CD14-positive monocyte (primary cell): Measurements from ENCODE around the gene EXO1. TPM values are rescaled to one million over a fixed set of nuclear protein-coding genes. Genes with fewer than 3 reads are reported as not detected.

ENCODE experiments used
- DNase-seq, 3 donors: peaks; one replicate each; pipeline ENCODE4 v3.0.0-alpha.2; 2011 to 2022
- H2AFZ ChIP-seq: 2 replicates; pipeline ENCODE4 v1.6.0; 2012; ENCODE audit warnings: mild to moderate bottlenecking, low read depth, low read length, inconsistent platforms; ENCODE audit not compliant: insufficient read depth, poor library complexity, severe bottlenecking
- H3K27ac ChIP-seq, 2 donors: 1 replicate in 1 of 2; 2 replicates in 1 of 2; pipeline ENCODE4 v1.5.1; 2012 to 2013; ENCODE audit warnings: low read length in 2 of 2, control low read depth in 1 of 2, inconsistent platforms in 1 of 2, low read depth in 1 of 2, mild to moderate bottlenecking in 1 of 2
- H3K27me3 ChIP-seq, 2 donors: one replicate each; pipeline versions ENCODE4 v1.6.0 to v1.6.1; 2011 to 2013; ENCODE audit warnings: low read length in 2 of 2; ENCODE audit not compliant: control insufficient read depth in 2 of 2, insufficient read depth in 2 of 2
- H3K36me3 ChIP-seq, 2 donors: replicated peaks in 1 of 2; 1 replicate in 1 of 2; 2 replicates in 1 of 2; pipeline versions ENCODE4 v1.5.1 to v1.6.1; 2012 to 2013; ENCODE audit warnings: low read length in 2 of 2, control low read depth in 1 of 2, inconsistent platforms in 1 of 2, mild to moderate bottlenecking in 1 of 2; ENCODE audit not compliant: insufficient read depth in 2 of 2, control insufficient read depth in 1 of 2
- H3K4me1 ChIP-seq, 2 donors: 1 replicate in 1 of 2; 2 replicates in 1 of 2; pipeline versions ENCODE4 v1.5.1 to v1.6.1; 2012 to 2013; ENCODE audit warnings: low read length in 2 of 2, control low read depth in 1 of 2, inconsistent platforms in 1 of 2, mild to moderate bottlenecking in 1 of 2, moderate library complexity in 1 of 2; ENCODE audit not compliant: insufficient read depth in 2 of 2, control insufficient read depth in 1 of 2
- H3K4me2 ChIP-seq: replicated peaks from 2 replicates; pipeline ENCODE3; 2012; ENCODE audit warnings: low read length, moderate library complexity, mild to moderate bottlenecking; ENCODE audit not compliant: poor library complexity, severe bottlenecking; ENCODE audit errors: extremely low read depth
- H3K4me3 ChIP-seq, 3 experiments: fragments of 200-600 bp in 1 of 3; sonication (generic) in 1 of 3; replicated peaks in 1 of 3; 1 replicate in 2 of 3; 2 replicates in 1 of 3; pipeline ENCODE4 v1.5.1; 2011 to 2013; ENCODE audit warnings: low read length in 3 of 3, mild to moderate bottlenecking in 3 of 3, control low read depth in 2 of 3, low read depth in 2 of 3, inconsistent platforms in 1 of 3, moderate library complexity in 1 of 3
- H3K79me2 ChIP-seq: 2 replicates; pipeline ENCODE4 v1.6.0; 2012; ENCODE audit warnings: mild to moderate bottlenecking, control low read depth, inconsistent platforms, low read length, moderate library complexity; ENCODE audit not compliant: insufficient read depth
- H3K9ac ChIP-seq: 2 replicates; pipeline ENCODE4 v1.6.0; 2017; ENCODE audit warnings: low read length, mild to moderate bottlenecking; ENCODE audit not compliant: insufficient read depth, poor library complexity, severe bottlenecking
- H3K9me3 ChIP-seq, 2 donors: replicated peaks in 1 of 2; 1 replicate in 1 of 2; 2 replicates in 1 of 2; pipeline versions ENCODE4 v1.5.1 to v1.6.1; 2012 to 2013; ENCODE audit warnings: low read length in 2 of 2, control low read depth in 1 of 2; ENCODE audit not compliant: control insufficient read depth in 1 of 2, insufficient read depth in 1 of 2
- H4K20me1 ChIP-seq: 2 replicates; pipeline ENCODE4 v1.6.0; 2012; ENCODE audit warnings: mild to moderate bottlenecking, low read length, control low read depth, moderate library complexity; ENCODE audit not compliant: insufficient read depth
- H3K27ac Mint-ChIP-seq, 7 donors: one replicate each; pipeline ENCODE4 v1.8.0; 2020; ENCODE audit warnings: mild to moderate bottlenecking in 7 of 7, mixed read lengths in 7 of 7, moderate library complexity in 6 of 7, inconsistent platforms in 2 of 7
- H3K27me3 Mint-ChIP-seq, 3 donors: one replicate each; pipeline ENCODE4 v1.8.0; 2021 to 2022; ENCODE audit warnings: low read depth in 3 of 3, mild to moderate bottlenecking in 3 of 3, mixed read lengths in 3 of 3, moderate library complexity in 3 of 3, inconsistent platforms in 1 of 3
- H3K36me3 Mint-ChIP-seq, 2 donors: one replicate each; pipeline ENCODE4 v1.8.0; 2020; ENCODE audit warnings: mixed read lengths in 2 of 2, inconsistent platforms in 1 of 2, mild to moderate bottlenecking in 1 of 2
- H3K4me1 Mint-ChIP-seq: one replicate; pipeline ENCODE4 v1.8.0; 2020; ENCODE audit warnings: mild to moderate bottlenecking, mixed read lengths
- H3K4me3 Mint-ChIP-seq, 2 donors: one replicate each; pipeline ENCODE4 v1.8.0; 2020; ENCODE audit warnings: mild to moderate bottlenecking in 2 of 2, mixed read lengths in 2 of 2, moderate library complexity in 1 of 2
- H3K9me3 Mint-ChIP-seq, 7 donors: one replicate each; pipeline ENCODE4 v1.8.0; 2020 to 2022; ENCODE audit warnings: mixed read lengths in 7 of 7, mild to moderate bottlenecking in 6 of 7, moderate library complexity in 6 of 7, inconsistent platforms in 2 of 7
- CTCF ChIP-seq: fragments of 200-600 bp; IDR thresholded peaks from one replicate; pipeline ENCODE4 v1.8.0; 2022; ENCODE audit warnings: antibody characterized with exemption, mild to moderate bottlenecking
- WGBS: methylation state at CpG from one replicate; pipeline ENCODE4 v1.1.5; 2013; ENCODE audit warnings: missing lambda C conversion rate; ENCODE audit not compliant: insufficient coverage; 5-methylcytosine and 5-hydroxymethylcytosine counted together
- intact Hi-C, 2 donors: fragments of 100-400 bp; cut with micrococcal nuclease; formaldehyde crosslinking; loops; one replicate each; pipeline versions ENCODE4 v1.15.0 to v1.15.1; 2023
- polyA plus RNA-seq, 3 donors: library from polyadenylated mRNA; depleted of rRNA in 1 of 3; unstranded in 2 of 3; stranded (reverse) in 1 of 3; fragments of 300-500 nt in 2 of 3; fragments of >200 nt in 1 of 3; fragmentation: Illumina TruSeq in 2 of 3; gene quantifications; 1 replicate in 2 of 3; 2 replicates in 1 of 3; pipeline ENCODE4 v1.2.3, GENCODE V29; 2012 to 2021

Gene EXO1
- polyA plus RNA-seq, 3 donors: 0.16 to 0.26 TPM; not detected in 1

DNA sequence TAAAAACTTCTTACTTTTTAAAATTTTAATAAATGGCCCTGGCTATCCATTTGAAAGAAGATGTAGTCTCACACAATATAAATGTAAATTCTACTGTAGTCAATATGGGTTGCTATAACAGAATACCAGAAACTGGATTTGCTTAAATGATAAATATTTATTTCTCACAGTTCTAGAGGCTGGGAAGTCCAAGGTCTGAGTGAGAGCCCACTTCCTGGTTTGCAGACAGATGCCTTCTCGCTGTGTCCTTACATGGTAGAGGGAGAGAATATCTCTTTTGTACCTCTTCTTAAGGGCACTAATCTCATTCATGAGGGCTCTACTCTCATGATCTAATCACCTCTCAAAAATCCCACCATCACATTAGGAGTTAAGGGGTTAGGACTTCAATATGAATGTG lies 35.2 kb downstream of the EXO1 start:
- Histone ChIP-seq H3K4me2 (no peak overlapping the region), H3K4me1 (no peaks in the 10 kb centered on the region), H3K27ac (no peak overlapping the region), H3K27me3 (no peaks in the 10 kb centered on the region), H3K9ac (no peak overlapping the region), H3K9me3 (no peaks in the 10 kb centered on the region), H2AFZ (no peak overlapping the region), H4K20me1 (no peaks in the 10 kb centered on the region), H3K36me3 (peaks cover 12 to 34% of the 10 kb centered on the region in 2 donors), H3K4me3 (no peak overlapping the region), H3K79me2 (no peaks in the 10 kb centered on the region)
- Mint-ChIP-seq H3K27me3 (peaks cover 0 to 1% (median 0%) of the 10 kb centered on the region in 3 donors), H3K9me3 (no peaks in the 10 kb centered on the region), H3K36me3 (peaks cover 35 to 59% of the 10 kb centered on the region in 2 donors), H3K27ac (no peak overlapping the region), H3K4me3 (no peak overlapping the region), H3K4me1 (no peaks in the 10 kb centered on the region)
- WGBS: no CpG with 5 or more reads among the region's 1 CpG
- intact Hi-C loops: no loop called here
- no peak for DNase-seq
- TF ChIP-seq CTCF: no peak

DNA sequence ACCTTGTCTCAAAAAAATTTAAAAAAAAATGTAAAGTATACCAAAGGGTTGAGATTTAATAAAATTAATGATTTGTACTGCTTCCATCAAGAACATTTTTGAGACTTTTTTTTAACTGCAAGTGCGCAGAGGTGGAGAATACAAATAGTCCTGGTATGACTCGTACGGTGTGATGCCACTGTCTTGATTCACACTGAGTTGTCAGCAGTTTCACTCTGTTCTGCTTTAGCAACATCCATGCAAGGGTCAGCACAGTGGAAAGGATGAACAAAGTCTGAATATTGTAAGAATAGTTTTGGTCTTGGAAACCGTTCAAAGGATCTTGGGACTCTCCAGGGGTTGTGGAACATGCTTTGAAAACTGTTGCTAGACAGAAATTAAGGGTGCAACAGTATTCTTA lies 40.2 kb downstream of the EXO1 start:
- intact Hi-C loops: no loop called here
- 100% methylated on average over 4 of the region's 4 CpGs for WGBS
- TF ChIP-seq CTCF: no peak
- Mint-ChIP-seq H3K36me3 (peaks cover 35 to 45% of the 10 kb centered on the region in 2 donors), H3K27ac (no peak overlapping the region), H3K4me3 (no peak overlapping the region), H3K9me3 (no peaks in the 10 kb centered on the region), H3K4me1 (no peaks in the 10 kb centered on the region), H3K27me3 (peaks cover 0 to 1% (median 1%) of the 10 kb centered on the region in 3 donors)
- no peak overlapping the region for H3K27ac ChIP-seq
- H4K20me1 ChIP-seq: no peaks in the 10 kb centered on the region
- no peaks in the 10 kb centered on the region for H3K4me1 ChIP-seq
- H3K27me3 ChIP-seq: no peaks in the 10 kb centered on the region
- H3K9me3 ChIP-seq: no peaks in the 10 kb centered on the region
- peaks cover 15 to 21% of the 10 kb centered on the region in 2 donors for H3K36me3 ChIP-seq
- no peak overlapping the region for H3K4me3 ChIP-seq
- no peak for DNase-seq
- no peaks in the 10 kb centered on the region for H3K79me2 ChIP-seq
- H3K9ac ChIP-seq: no peak overlapping the region
- no peak overlapping the region for H3K4me2 ChIP-seq
- no peak overlapping the region for H2AFZ ChIP-seq
